ENCODE data around the gene SENP8. TPM values are rescaled to one million over a fixed set of nuclear protein-coding genes. Genes with fewer than 3 reads are reported as not detected.

SENP8 gene
- total and polyA plus RNA-seq, 10 donors: 0.57 to 3.0 (median 1.4) TPM

DNA sequence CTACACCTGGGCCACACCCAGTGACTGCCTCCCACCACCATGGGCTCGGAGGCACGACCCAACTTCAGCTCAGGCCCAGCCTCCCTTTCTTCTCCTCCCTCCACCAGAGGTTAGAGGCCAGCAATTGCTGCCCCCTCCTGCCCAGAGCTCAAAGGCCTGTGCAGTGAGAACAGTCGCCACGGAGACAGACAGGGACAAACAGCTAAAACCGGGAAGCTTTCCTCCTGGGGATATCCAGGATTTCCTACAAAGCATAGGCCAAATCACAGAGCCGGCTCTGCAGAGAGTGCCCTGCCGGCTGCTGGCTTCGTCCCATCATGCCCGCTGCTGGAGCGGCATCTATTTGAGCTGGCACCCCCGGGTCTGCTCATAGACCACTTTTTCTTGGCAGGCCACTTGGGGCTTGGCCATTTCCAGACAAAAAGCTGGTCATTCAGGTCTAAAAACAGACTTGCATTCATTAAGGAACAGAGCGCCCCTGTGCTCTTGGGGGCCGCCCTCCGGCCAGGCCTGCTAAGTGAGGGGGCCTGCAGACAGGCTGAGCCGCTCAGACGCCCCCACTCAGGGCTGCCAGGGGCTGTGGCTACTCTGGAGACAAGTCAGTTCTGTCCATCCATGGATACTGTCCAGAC is 61.9 kb downstream of the SENP8 start:
- 73 to 79% (median 77%) methylated on average over 11 to 16 of the region's 16 CpGs for WGBS, 5 donors
- TF ChIP-seq, protein P1, sequence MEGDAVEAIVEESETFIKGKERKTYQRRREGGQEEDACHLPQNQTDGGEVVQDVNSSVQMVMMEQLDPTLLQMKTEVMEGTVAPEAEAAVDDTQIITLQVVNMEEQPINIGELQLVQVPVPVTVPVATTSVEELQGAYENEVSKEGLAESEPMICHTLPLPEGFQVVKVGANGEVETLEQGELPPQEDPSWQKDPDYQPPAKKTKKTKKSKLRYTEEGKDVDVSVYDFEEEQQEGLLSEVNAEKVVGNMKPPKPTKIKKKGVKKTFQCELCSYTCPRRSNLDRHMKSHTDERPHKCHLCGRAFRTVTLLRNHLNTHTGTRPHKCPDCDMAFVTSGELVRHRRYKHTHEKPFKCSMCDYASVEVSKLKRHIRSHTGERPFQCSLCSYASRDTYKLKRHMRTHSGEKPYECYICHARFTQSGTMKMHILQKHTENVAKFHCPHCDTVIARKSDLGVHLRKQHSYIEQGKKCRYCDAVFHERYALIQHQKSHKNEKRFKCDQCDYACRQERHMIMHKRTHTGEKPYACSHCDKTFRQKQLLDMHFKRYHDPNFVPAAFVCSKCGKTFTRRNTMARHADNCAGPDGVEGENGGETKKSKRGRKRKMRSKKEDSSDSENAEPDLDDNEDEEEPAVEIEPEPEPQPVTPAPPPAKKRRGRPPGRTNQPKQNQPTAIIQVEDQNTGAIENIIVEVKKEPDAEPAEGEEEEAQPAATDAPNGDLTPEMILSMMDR (IDR thresholded peaks at IDR 0.05 in 8 of 11, conservative IDR thresholded peaks at IDR 0.05 in 3 of 11): no peak
- TF ChIP-seq POLR2A (IDR thresholded peaks at IDR 0.05) (no peak), POLR2AphosphoS5 (IDR thresholded peaks at IDR 0.05) (no peak)
- peak; percentile 47 for DNase-seq
- Histone ChIP-seq H3K9me3 (no peaks in the 10 kb centered on the region), H3K4me1 (peaks cover 0 to 9% (median 3%) of the 10 kb centered on the region in 6 donors), H3K27ac (no peak overlapping the region), H3K27me3 (replicated peaks in 1 of 7) (peaks cover 0 to 53% (median 20%) of the 10 kb centered on the region in 7 donors), H3K4me3 (no peak overlapping the region), H3K36me3 (no peaks in the 10 kb centered on the region)
- intact Hi-C loops (cut with DNase I; ENCODE audit: low total_unique reads): no loop called here

DNA sequence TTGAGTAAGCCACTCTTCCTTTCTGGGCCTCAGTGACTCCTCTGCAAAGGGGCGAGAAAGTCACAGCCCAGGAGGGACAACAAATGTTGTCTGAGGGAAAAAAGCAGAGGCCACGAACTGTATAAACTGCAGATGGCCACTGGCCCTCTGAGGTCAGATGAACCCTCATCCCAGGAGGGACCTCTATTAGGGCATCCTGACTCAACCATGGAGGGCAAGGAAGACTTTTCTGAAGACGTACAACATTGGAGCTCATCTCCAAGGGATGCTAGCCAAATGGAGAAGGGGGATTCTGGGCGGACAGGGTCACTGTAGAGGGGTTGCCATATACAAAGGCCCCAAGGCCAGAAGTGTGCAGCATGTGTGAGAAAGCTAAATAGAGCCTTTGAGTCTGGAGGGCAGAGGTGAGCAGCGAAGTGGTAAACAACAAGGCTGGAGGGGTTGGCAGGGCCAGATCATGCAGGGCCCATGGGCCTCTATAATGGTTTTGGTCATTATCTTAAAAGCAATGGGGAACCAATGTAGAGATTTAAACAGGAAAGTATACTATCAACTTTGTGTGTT is 62.6 kb downstream of the SENP8 start:
- H3K4me1 ChIP-seq: peaks cover 0 to 9% (median 3%) of the 10 kb centered on the region in 6 donors
- peak; percentile 1 for DNase-seq
- intact Hi-C loops (cut with DNase I; ENCODE audit: low total_unique reads): no loop called here
- no peak for TF ChIP-seq POLR2AphosphoS5 (IDR thresholded peaks at IDR 0.05)
- no peak for TF ChIP-seq POLR2A (IDR thresholded peaks at IDR 0.05)
- TF ChIP-seq, protein P1 (IDR thresholded peaks at IDR 0.05 in 8 of 11, conservative IDR thresholded peaks at IDR 0.05 in 3 of 11): no peak
- no peak overlapping the region for H3K4me3 ChIP-seq
- H3K27ac ChIP-seq: no peak overlapping the region
- 86 to 94% (median 91%) methylated on average over 5 of the region's 5 CpGs for WGBS, 5 donors
- no peaks in the 10 kb centered on the region for H3K9me3 ChIP-seq
- no peaks in the 10 kb centered on the region for H3K36me3 ChIP-seq
- peaks cover 0 to 61% (median 23%) of the 10 kb centered on the region in 7 donors for H3K27me3 ChIP-seq (replicated peaks in 1 of 7)

DNA sequence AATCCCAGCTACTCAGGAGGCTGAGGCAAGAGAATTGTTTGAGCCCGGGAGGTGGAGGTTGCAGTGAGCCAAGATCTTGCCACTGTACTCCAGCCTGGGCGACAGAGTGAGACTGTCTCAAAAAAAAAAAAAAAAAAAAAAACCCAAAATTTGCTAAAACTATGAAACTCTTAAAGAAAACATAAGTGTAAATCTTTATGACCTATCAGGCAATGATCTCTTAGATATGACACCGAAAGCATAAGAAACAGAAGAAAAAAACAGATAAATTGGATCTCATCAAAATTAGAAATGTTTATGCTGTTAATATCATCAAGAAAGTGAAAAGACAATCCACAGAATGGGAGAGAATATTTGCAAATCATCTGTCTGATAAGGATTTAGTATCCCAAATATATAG is 64.0 kb downstream of the SENP8 start:
- Histone ChIP-seq H3K4me3 (no peak overlapping the region), H3K4me1 (peaks cover 0 to 9% (median 3%) of the 10 kb centered on the region in 6 donors), H3K36me3 (no peaks in the 10 kb centered on the region), H3K9me3 (no peaks in the 10 kb centered on the region), H3K27me3 (replicated peaks in 1 of 7) (peaks cover 0 to 70% (median 31%) of the 10 kb centered on the region in 7 donors), H3K27ac (no peak overlapping the region)
- intact Hi-C loops (cut with DNase I; ENCODE audit: low total_unique reads): no loop called here
- 92 to 98% (median 96%) methylated on average over 3 of the region's 3 CpGs for WGBS, 5 donors
- no peak for DNase-seq
- TF ChIP-seq POLR2A (IDR thresholded peaks at IDR 0.05): no peak
- TF ChIP-seq, protein P1 (IDR thresholded peaks at IDR 0.05 in 8 of 11, conservative IDR thresholded peaks at IDR 0.05 in 3 of 11): no peak
- TF ChIP-seq POLR2AphosphoS5 (IDR thresholded peaks at IDR 0.05): no peak

DNA sequence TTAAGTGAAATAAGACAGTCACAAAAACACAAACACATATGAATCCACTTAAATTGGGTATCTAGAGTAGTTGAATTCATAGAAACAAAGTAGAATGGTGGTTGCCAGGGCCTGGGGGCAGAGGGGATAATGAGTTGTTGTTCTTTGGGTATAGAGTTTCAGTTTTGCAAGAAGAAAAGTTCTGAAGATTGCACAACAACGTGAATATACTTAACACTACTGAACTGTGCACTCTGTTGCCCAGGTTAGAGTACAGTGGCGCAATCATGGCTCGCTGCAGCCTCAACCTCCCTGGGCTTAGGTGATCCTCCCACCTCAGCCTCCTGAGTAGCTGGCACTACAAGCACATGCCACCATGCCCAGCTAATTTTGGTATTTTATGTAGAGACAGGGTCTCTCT is 64.5 kb downstream of the SENP8 start:
- intact Hi-C loops (cut with DNase I; ENCODE audit: low total_unique reads): no loop called here
- TF ChIP-seq POLR2A (IDR thresholded peaks at IDR 0.05): no peak
- TF ChIP-seq POLR2AphosphoS5 (IDR thresholded peaks at IDR 0.05): no peak
- TF ChIP-seq, protein P1 (IDR thresholded peaks at IDR 0.05 in 8 of 11, conservative IDR thresholded peaks at IDR 0.05 in 3 of 11): no peak
- Histone ChIP-seq H3K27ac (no peak overlapping the region), H3K4me3 (no peak overlapping the region), H3K36me3 (no peaks in the 10 kb centered on the region), H3K9me3 (no peaks in the 10 kb centered on the region), H3K4me1 (peaks cover 0 to 9% (median 3%) of the 10 kb centered on the region in 6 donors), H3K27me3 (replicated peaks in 1 of 7) (peaks cover 0 to 70% (median 31%) of the 10 kb centered on the region in 7 donors)
- peak; percentile 5 for DNase-seq
- 70 to 92% (median 81%) methylated on average over 3 of the region's 3 CpGs for WGBS, 5 donors
